Gastrocnemius medialis (tissue), 4 donors: ENCODE measurements around the gene RNU1-3.

ENCODE experiments used
- POLR2A ChIP-seq, 2 donors: fragments of 450-650 bp; IDR thresholded peaks; one replicate each; pipeline ENCODE4 v1.6.1; 2017; ENCODE audit warnings: antibody characterized with exemption in 2 of 2, mild to moderate bottlenecking in 2 of 2, moderate library complexity in 2 of 2
- TF ChIP-seq, protein P1 (sequence below), 5 experiments: fragments of 450-650 bp in 3 of 5; fragments of 200-600 bp in 2 of 5; sonication (generic) in 2 of 5; IDR thresholded peaks in 4 of 5; conservative IDR thresholded peaks in 1 of 5; 1 replicate in 4 of 5; 2 replicates in 1 of 5; pipeline ENCODE4 v1.5.1; 2016 to 2019; ENCODE audit warnings: antibody characterized with exemption in 5 of 5, mild to moderate bottlenecking in 3 of 5, moderate library complexity in 3 of 5

DNA sequence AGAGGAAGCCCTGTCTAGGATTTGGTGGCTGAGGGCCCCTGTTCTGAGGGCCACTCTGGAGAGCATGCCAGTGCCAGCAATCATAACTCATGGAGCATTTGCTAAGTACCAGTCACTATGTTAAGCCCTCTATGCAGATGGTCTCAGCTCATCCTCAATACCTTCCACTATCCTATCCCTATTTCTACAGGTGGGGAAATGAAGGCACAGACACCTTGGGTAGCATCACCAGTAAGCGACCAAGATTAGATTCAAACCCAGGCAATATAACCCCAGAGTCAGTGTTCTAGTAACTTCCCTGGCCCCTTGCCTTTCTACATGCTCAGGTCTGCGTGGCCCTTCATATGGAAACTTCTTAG, 45.5 kb downstream of the RNU1-3 start:
- TF ChIP-seq, protein P1, sequence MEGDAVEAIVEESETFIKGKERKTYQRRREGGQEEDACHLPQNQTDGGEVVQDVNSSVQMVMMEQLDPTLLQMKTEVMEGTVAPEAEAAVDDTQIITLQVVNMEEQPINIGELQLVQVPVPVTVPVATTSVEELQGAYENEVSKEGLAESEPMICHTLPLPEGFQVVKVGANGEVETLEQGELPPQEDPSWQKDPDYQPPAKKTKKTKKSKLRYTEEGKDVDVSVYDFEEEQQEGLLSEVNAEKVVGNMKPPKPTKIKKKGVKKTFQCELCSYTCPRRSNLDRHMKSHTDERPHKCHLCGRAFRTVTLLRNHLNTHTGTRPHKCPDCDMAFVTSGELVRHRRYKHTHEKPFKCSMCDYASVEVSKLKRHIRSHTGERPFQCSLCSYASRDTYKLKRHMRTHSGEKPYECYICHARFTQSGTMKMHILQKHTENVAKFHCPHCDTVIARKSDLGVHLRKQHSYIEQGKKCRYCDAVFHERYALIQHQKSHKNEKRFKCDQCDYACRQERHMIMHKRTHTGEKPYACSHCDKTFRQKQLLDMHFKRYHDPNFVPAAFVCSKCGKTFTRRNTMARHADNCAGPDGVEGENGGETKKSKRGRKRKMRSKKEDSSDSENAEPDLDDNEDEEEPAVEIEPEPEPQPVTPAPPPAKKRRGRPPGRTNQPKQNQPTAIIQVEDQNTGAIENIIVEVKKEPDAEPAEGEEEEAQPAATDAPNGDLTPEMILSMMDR (IDR thresholded peaks at IDR 0.05 in 4 of 5, conservative IDR thresholded peaks at IDR 0.05 in 1 of 5) = peak in 2 of 5 experiments; percentile 17 to 24
- TF ChIP-seq POLR2A (IDR thresholded peaks at IDR 0.05) = no peak
